NCI-H2196 treated with DMSO at 0.1 percent for 48 hours (cell line): ENCODE data around the gene MMP24OS.

ENCODE experiments used
- DNase-seq: peaks from one replicate; lab custom pipeline; 2025; ENCODE audit not compliant: unreplicated experiment; lab: John Stamatoyannopoulos, UW

The MMP24OS gene

GRCh38 chr20:35291654-35292503 is 14.0 kb upstream of the MMP24OS start, which contains the start of gene FAM83C:
TSS of gene FAM83C (minus strand) at chr20:35292425. CDS start at chr20:35292304, 121 bp downstream.
- no peak for DNase-seq

DNA sequence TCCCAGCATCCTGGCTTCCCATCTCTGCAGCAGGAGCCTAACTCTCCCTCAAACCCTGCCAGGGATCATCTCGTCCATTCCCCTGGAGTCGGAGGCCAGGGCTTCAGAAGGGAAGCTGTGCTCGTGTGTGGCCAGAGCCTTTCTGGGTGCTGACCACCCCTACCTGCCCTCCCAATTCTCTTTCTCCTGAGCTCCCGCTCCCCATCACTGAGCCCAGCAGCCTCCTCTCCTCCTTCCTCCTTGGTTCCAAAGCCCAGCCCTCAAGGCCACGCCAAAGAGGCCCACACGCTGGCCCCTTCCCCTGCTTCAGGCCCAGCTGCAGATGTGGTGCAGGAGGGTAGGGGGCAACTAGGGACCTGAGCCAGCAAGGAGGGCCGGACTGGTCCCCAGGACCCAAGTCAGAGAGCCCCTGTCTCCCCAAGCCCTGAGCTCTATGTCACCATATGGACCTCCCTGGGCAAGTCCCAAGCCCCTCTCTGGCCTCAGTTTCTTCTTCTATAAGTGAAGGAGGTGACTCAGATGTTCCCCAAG is 13.0 kb upstream of the MMP24OS start:
- no peak for DNase-seq

DNA sequence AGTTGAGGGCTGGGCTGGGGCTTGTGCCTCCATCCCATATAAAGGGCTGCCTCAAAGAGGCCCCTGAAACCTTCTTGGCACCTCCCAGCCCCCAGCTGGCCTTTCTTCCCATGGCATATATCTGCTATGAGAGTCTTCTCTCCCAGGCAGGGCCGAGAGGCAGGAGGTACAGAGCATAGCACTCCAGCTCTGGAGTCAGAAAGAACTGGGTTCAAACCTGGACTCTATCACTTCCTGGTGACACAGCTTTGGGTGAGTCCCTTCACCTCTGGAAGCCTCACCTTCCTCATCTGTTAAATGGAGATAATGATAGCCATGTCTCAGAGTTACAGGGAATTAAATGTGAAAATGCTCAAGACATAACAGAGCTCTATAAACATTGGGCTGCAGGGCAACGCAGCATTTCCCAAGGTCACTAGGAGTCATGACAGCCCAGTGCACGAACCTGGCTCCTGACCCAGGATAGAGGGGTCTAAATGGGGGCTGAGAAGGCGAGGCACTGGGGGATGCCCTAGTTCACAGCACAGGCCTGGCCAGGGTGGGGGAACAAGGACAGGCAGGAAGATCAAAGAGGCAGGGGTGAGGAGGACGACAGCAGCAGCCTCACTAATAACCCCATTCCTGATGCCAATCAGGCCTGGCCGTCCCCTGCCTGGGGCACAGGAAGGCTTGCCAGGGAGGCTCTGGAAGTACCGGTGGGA is 12.4 kb upstream of the MMP24OS start:
- DNase-seq = no peak

DNA sequence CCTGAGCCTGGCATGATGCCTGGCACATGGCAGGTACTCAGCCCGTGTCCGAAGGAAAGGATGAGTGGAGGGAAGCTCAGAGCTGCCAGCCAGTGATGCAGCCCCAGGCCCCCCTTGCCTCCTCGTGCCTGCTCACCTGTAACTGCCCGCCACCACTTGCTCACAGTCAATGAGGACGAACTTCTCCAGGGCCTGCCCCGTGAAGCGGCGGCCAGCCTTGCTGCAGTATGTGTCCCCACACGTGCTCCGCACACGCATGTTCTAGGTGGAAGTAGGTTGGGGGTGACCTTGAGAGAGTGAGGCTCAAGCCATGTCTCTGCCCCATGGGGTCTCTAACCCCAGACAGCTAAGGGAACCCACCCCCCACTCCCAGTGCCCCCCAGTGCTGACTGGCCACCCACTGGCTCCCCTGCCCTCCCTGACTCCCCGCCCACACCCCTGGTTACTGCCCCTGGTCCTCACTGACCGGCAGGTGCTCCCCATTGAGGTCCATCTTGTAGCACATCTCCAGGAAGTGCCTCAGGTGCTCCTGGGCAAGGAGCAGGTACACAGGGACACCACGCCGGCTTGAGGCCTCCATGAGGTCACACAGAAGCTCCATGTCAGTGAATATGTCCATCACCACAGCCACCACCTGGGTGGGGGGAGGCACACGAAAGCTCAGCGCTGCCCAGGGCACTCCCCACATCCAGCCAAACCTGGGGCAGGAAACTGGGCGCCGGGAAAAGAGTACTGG is 10.6 kb upstream of the MMP24OS start:
- DNase-seq = no peak

DNA sequence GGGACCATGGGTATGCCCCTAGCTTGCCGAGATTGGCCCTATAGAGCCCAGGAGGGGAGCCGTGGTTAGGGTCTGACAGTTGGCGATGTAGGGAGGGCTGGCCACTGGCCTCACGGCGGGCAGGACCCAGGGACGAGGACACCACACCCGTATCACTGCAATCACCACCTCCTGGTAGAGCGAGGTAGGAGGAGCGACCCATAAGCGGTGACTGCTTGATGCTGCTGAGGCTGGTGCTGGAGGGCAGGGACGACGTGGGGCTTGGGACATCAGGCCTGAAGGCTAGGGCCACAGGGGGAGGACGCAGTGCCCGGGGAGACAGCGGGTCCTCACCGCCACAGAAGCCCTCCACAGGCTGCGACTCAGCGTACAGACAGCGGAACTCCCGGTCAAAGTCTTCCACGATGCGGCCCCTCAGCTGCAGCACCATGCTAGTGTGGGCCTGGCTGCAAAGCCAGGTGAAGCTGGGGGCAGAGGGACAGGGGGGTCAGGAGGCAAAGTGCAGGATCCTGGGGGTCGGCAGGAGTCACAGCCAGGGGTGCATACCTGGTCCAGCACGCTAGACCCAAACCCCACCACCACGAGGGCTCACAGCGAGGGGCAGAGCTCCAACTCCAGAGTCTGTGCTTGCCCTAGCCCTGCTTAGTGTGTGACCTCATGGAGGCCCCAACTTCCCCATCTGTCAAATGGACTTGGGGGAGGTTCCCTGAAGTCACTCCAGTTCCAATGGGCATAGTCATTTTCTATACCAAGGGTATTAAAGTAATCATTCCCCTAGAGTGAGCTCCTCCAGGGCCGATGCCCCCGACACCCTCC is 9.8 kb upstream of the MMP24OS start:
- no peak for DNase-seq

GRCh38 chr20:35286899-35287508 is 9.1 kb upstream of the MMP24OS start:
- no peak for DNase-seq

- no peak for DNase-seq
Measured at GRCh38 chr20:35286077-35286898, 8.4 kb upstream of the MMP24OS start.

DNA sequence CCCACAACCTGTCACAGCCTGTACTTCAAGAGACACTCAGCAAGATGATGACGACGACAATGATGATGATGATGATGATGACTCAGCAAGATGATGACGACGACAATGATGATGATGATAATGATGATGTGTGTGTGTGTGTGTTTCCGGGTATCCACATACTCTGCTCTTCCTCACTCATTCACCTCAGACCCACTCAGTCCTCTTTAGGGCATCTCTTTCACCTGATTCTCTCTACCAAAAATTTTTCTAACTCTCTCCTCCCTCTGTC is 7.8 kb upstream of the MMP24OS start:
- DNase-seq = no peak

GRCh38 chr20:35284992-35285805 is 7.3 kb upstream of the MMP24OS start:
- DNase-seq = no peak

GRCh38 chr20:35284267-35284991 is 6.5 kb upstream of the MMP24OS start, which contains the start of gene EIF6:
TSS of gene EIF6 (minus strand) at chr20:35284772. CDS start at chr20:35284487, 285 bp downstream.
- peak; percentile 83 for DNase-seq

DNA sequence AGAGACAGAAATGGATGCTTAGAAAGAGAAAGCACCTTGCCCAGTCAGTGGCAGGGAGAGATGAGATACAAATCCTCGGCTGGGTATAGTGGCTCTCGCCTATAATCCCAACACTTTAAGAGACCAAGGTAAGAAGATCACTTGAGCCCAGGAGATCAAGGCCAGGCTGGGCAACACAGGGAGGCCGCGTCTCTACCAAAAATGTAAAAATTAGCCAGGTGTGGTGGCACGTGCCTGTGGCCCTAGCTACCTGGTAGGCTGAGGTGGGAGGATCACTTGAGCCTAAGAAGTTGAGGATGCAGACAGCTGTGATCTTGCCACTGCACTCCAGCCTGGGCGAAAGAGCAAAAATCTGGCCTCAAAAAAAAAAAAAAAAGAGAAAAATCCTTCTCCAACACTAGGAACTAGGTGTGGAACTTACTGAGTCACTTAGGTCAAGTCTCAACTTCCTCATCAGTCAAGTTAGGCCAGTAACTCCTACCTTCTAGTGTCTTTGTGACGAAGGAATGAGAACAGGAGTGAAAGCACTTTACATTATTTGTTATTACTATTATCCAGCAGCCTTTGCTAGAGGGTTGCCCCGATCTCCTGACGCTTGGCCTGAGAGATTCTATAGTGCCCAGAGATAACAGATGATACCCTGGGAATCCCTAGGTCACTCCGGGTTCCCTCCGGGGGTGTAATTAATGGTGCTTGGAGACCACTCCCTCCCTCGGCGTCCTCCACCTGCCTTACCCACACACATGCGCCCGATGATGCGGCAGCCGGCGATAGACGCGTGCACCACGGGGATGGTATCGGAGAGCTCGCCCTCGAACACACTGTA is 5.7 kb upstream of the MMP24OS start:
- no peak for DNase-seq

- no peak for DNase-seq
Measured at GRCh38 chr20:35281506-35282101, 3.7 kb upstream of the MMP24OS start.

DNA sequence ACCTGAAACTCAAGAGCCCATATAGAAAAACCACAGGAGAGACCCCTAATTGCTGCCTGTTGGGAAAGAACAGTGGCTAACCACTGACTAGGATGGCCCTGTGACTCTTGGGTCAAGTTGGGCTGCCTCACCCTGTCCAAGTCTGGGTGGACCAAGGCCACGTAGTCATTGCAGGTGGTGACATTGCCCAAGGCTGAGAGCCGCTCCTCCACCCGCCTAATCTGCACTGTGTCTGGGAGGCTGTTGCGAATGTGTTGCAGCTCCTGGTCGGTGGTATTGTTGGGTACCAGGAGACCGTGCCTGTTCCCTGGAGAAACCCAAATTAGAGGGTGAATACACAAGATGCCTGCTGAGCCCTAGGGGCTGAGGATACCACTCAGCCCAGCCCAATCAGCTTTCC is 2.6 kb upstream of the MMP24OS start:
- no peak for DNase-seq

- no peak for DNase-seq
Measured at GRCh38 chr20:35279533-35280174, 1.7 kb upstream of the MMP24OS start.

- DNase-seq = no peak
Measured at GRCh38 chr20:35279040-35279439, 1.1 kb upstream of the MMP24OS start.

DNA sequence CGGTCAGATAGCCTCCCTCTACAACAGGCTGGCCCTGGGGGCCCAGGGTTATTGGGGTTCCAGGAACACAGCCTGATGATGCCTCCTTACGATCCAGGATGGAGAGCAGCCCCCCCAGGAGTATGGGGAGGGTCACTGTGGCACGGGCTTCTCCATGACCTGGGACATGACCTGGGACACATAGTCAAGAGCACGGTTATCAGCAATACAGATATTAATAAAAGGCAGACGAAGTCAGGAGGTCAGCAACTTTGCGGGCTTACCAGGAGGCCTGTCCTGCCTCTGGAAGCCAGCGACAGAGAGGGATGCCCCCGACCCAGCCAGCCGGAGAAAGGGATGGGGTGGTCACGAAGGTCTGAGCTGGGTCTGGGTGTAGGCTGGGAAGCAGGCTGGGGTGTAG is 795 bp downstream of the MMP24OS start:
- no peak for DNase-seq
